Gastrocnemius medialis (tissue), 4 donors: ENCODE measurements around the gene TKTL1.
"Not testable (repeated sequence)": the region's sequence is repeated elsewhere in the genome, so short reads cannot be mapped to it uniquely, and the experiment has no call there.

Experiments used
- POLR2A ChIP-seq, 2 donors: fragments of 450-650 bp; IDR thresholded peaks; one replicate each; pipeline ENCODE4 v1.6.1; 2017; ENCODE audit warnings: antibody characterized with exemption in 2 of 2, mild to moderate bottlenecking in 2 of 2, moderate library complexity in 2 of 2
- TF ChIP-seq, protein P1 (sequence below), 5 experiments: fragments of 450-650 bp in 3 of 5; fragments of 200-600 bp in 2 of 5; sonication (generic) in 2 of 5; IDR thresholded peaks in 4 of 5; conservative IDR thresholded peaks in 1 of 5; 1 replicate in 4 of 5; 2 replicates in 1 of 5; pipeline ENCODE4 v1.5.1; 2016 to 2019; ENCODE audit warnings: antibody characterized with exemption in 5 of 5, mild to moderate bottlenecking in 3 of 5, moderate library complexity in 3 of 5

DNA sequence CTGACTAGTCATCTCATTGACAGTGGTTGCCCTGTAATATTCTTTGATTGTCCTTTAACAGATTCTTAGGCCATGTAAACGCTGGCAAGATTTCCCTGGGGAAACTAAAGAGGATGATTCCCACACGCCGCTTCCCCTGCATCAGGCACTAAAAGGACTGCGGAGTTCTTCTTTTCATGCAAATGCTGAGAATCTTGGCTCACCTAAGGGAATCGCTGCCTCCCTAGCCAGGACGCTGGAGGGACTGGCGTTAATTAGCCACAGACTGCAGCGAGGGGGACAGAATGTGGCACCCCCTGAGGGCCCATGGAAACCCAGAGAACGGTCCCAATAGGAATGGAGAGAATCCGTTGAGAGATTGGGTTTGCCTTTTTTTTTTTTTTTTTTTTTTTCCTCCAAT, 9.2 kb upstream of the TKTL1 start:
- TF ChIP-seq, protein P1, sequence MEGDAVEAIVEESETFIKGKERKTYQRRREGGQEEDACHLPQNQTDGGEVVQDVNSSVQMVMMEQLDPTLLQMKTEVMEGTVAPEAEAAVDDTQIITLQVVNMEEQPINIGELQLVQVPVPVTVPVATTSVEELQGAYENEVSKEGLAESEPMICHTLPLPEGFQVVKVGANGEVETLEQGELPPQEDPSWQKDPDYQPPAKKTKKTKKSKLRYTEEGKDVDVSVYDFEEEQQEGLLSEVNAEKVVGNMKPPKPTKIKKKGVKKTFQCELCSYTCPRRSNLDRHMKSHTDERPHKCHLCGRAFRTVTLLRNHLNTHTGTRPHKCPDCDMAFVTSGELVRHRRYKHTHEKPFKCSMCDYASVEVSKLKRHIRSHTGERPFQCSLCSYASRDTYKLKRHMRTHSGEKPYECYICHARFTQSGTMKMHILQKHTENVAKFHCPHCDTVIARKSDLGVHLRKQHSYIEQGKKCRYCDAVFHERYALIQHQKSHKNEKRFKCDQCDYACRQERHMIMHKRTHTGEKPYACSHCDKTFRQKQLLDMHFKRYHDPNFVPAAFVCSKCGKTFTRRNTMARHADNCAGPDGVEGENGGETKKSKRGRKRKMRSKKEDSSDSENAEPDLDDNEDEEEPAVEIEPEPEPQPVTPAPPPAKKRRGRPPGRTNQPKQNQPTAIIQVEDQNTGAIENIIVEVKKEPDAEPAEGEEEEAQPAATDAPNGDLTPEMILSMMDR (IDR thresholded peaks at IDR 0.05 in 4 of 5, conservative IDR thresholded peaks at IDR 0.05 in 1 of 5), result not testable (repeated sequence)
- not testable (repeated sequence) for TF ChIP-seq POLR2A (IDR thresholded peaks at IDR 0.05)
